ENCODE results near the gene RBM4.

DNA sequence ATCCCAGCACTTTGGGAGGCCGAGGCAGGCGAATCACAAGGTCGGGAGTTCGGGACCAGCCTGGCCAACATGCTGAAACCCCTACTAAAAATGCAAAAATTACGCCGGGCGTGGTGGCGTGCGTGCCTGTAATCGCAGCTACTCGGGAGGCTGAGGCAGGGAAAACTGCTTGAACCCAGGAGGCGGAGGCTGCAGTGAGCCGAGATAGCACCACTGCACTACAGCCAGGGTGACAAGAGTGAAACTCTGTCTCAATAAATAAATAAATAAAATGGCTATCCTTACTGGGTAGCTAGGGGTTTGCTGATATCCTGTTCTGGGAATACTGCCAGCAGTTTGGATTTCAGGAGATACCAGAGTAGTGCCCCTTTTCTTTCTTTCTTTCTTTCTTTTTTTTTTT, 24.4 kb upstream of the RBM4 start:
- TF ChIP-seq EZH2phosphoT487 (IDR thresholded peaks at IDR 0.05; ENCODE audit: borderline replicate concordance, low read length) = no peak
- TF ChIP-seq, protein P1, sequence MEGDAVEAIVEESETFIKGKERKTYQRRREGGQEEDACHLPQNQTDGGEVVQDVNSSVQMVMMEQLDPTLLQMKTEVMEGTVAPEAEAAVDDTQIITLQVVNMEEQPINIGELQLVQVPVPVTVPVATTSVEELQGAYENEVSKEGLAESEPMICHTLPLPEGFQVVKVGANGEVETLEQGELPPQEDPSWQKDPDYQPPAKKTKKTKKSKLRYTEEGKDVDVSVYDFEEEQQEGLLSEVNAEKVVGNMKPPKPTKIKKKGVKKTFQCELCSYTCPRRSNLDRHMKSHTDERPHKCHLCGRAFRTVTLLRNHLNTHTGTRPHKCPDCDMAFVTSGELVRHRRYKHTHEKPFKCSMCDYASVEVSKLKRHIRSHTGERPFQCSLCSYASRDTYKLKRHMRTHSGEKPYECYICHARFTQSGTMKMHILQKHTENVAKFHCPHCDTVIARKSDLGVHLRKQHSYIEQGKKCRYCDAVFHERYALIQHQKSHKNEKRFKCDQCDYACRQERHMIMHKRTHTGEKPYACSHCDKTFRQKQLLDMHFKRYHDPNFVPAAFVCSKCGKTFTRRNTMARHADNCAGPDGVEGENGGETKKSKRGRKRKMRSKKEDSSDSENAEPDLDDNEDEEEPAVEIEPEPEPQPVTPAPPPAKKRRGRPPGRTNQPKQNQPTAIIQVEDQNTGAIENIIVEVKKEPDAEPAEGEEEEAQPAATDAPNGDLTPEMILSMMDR (conservative IDR thresholded peaks at IDR 0.05; ENCODE audit: low read depth, low read length) = no peak
